ENCODE data around the gene DCAF5. TPM values are rescaled to one million over a fixed set of nuclear protein-coding genes. Genes with fewer than 3 reads are reported as not detected.
A peak's percentile ranks its signal among the peaks of the same experiment; 100 is the strongest.

The DCAF5 gene
- total and polyA plus RNA-seq, 2 of the 13 experiments (the other 11 are each of a cell fraction or from before 2014, with no cell fraction given): 13.4 to 31.6 TPM

GRCh38 chr14:69153152-69153872 is 393 bp upstream of the DCAF5 start (continued):
- TF ChIP-seq HINFP (CRISPR knock-in tag; IDR thresholded peaks at IDR 0.05; ENCODE audit: low read depth) (0 out of 2 replicates have a peak, but pooled peaks have one; percentile 43), NFYB (CRISPR knock-in tag; IDR thresholded peaks at IDR 0.05) (no peak), IRF2 (CRISPR knock-in tag; IDR thresholded peaks at IDR 0.05) (peak; percentile 17; the same call in 1 of the 2 replicates), MBNL3 (CRISPR knock-in tag; conservative IDR thresholded peaks at IDR 0.05) (no peak), FOXK1 (CRISPR knock-in tag; IDR thresholded peaks at IDR 0.05; ENCODE audit: borderline replicate concordance, low read depth) (0 out of 2 replicates have a peak, but pooled peaks have one; percentile 16), GZF1 (CRISPR knock-in tag; IDR thresholded peaks at IDR 0.05) (no peak), ZNF317 (CRISPR knock-in tag; IDR thresholded peaks at IDR 0.05) (no peak), ETS1 (CRISPR knock-in tag; IDR thresholded peaks at IDR 0.05) (no peak), HMG20A (CRISPR knock-in tag; IDR thresholded peaks at IDR 0.05; ENCODE audit: borderline replicate concordance) (no peak), PAF1 (CRISPR knock-in tag; IDR thresholded peaks at IDR 0.05) (no peak), AHDC1 (CRISPR knock-in tag; IDR thresholded peaks at IDR 0.05; ENCODE audit: borderline replicate concordance) (no peak), ZBTB25 (CRISPR knock-in tag; IDR thresholded peaks at IDR 0.05) (peak; percentile 57), ZEB1 (IDR thresholded peaks at IDR 0.05; ENCODE audit: insufficient replicate concordance, low read depth) (no peak)
- TF ChIP-seq, protein P1, sequence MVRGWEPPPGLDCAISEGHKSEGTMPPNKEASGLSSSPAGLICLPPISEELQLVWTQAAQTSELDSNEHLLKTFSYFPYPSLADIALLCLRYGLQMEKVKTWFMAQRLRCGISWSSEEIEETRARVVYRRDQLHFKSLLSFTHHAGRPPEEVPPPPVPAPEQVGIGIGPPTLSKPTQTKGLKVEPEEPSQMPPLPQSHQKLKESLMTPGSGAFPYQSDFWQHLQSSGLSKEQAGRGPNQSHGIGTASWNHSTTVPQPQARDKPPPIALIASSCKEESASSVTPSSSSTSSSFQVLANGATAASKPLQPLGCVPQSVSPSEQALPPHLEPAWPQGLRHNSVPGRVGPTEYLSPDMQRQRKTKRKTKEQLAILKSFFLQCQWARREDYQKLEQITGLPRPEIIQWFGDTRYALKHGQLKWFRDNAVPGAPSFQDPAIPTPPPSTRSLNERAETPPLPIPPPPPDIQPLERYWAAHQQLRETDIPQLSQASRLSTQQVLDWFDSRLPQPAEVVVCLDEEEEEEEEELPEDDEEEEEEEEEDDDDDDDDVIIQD (CRISPR knock-in tag; IDR thresholded peaks at IDR 0.05; ENCODE audit: low read depth): no peak
- TF ChIP-seq, protein P2, sequence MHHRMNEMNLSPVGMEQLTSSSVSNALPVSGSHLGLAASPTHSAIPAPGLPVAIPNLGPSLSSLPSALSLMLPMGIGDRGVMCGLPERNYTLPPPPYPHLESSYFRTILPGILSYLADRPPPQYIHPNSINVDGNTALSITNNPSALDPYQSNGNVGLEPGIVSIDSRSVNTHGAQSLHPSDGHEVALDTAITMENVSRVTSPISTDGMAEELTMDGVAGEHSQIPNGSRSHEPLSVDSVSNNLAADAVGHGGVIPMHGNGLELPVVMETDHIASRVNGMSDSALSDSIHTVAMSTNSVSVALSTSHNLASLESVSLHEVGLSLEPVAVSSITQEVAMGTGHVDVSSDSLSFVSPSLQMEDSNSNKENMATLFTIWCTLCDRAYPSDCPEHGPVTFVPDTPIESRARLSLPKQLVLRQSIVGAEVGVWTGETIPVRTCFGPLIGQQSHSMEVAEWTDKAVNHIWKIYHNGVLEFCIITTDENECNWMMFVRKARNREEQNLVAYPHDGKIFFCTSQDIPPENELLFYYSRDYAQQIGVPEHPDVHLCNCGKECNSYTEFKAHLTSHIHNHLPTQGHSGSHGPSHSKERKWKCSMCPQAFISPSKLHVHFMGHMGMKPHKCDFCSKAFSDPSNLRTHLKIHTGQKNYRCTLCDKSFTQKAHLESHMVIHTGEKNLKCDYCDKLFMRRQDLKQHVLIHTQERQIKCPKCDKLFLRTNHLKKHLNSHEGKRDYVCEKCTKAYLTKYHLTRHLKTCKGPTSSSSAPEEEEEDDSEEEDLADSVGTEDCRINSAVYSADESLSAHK (CRISPR knock-in tag; IDR thresholded peaks at IDR 0.05; ENCODE audit: borderline replicate concordance): no peak

All from HepG2 (cell line).